ENCODE results near the gene THSD7A.
A peak's percentile ranks its signal among the peaks of the same experiment; 100 is the strongest.

Gene THSD7A

GRCh38 chr7:11737723-11738122 lies 94.3 kb downstream of the THSD7A start:
- H3K23ac ChIP-seq (ENCODE audit: low read length), result no peak overlapping the region
- H2BK120ac ChIP-seq (ENCODE audit: insufficient read depth, low read length, poor library complexity), result no peak overlapping the region
- H3K36me3 ChIP-seq (ENCODE audit: control insufficient read depth in 1 of 2, insufficient read depth in 2 of 2, low read length in 2 of 2), result no peaks in the 10 kb centered on the region
- H2BK5ac ChIP-seq (ENCODE audit: low read depth, low read length, poor library complexity), result no peak overlapping the region
- H3K4ac ChIP-seq (ENCODE audit: low read depth, low read length), result no peak overlapping the region
- H3K18ac ChIP-seq (ENCODE audit: low read length), result no peak overlapping the region
- H3K4me3 ChIP-seq (ENCODE audit: low read depth, low read length), result no peak overlapping the region
- H3K4me2 ChIP-seq (ENCODE audit: low read length), result no peak overlapping the region
- H2BK12ac ChIP-seq (ENCODE audit: low read length), result no peak overlapping the region
- H3K79me1 ChIP-seq (ENCODE audit: low read length), result no peaks in the 10 kb centered on the region
- H3K9ac ChIP-seq (ENCODE audit: low read length), result no peak overlapping the region
- H3K9me3 ChIP-seq (ENCODE audit: insufficient read depth, low read depth, low read length), result no peaks in the 10 kb centered on the region
- H2AK5ac ChIP-seq (ENCODE audit: low read length), result no peak overlapping the region
- H3K27me3 ChIP-seq (ENCODE audit: insufficient read depth, low read length), result no peaks in the 10 kb centered on the region
- H2AFZ ChIP-seq (ENCODE audit: insufficient read depth, low read length, poor library complexity), result no peak overlapping the region
- DNase-seq, result no peak
- H4K91ac ChIP-seq (ENCODE audit: low read depth, low read length), result no peak overlapping the region
- no peaks in the 10 kb centered on the region for H3K4me1 ChIP-seq (ENCODE audit: control insufficient read depth in 1 of 2, insufficient read depth in 2 of 2, low read length in 2 of 2)
- H3K79me2 ChIP-seq (ENCODE audit: control insufficient read depth, insufficient read depth, low read length, poor library complexity), result no peaks in the 10 kb centered on the region
- no peak overlapping the region for H3K27ac ChIP-seq (ENCODE audit: low read depth, low read length)
- no peak overlapping the region for H3K14ac ChIP-seq (ENCODE audit: low read length)
- H4K12ac ChIP-seq (ENCODE audit: low read depth, low read length), result no peak overlapping the region
- H4K8ac ChIP-seq (ENCODE audit: low read depth, low read length), result no peak overlapping the region

- no peaks in the 10 kb centered on the region for H3K79me1 ChIP-seq (ENCODE audit: low read length)
- H3K4me3 ChIP-seq (ENCODE audit: low read depth, low read length), result no peak overlapping the region
- no CpG with 5 or more reads among the region's 4 CpGs for WGBS (ENCODE audit: extremely low coverage, insufficient coverage, insufficient read length)
- no peak overlapping the region for H2BK12ac ChIP-seq (ENCODE audit: low read length)
- DNase-seq, result no peak
- no peak overlapping the region for H3K23ac ChIP-seq (ENCODE audit: low read length)
- H4K8ac ChIP-seq (ENCODE audit: low read depth, low read length), result no peak overlapping the region
- H3K14ac ChIP-seq (ENCODE audit: low read length), result no peak overlapping the region
- no peak overlapping the region for H2AFZ ChIP-seq (ENCODE audit: insufficient read depth, low read length, poor library complexity)
- no peak overlapping the region for H2BK120ac ChIP-seq (ENCODE audit: insufficient read depth, low read length, poor library complexity)
- H2BK5ac ChIP-seq (ENCODE audit: low read depth, low read length, poor library complexity), result no peak overlapping the region
- no peaks in the 10 kb centered on the region for H3K4me1 ChIP-seq (ENCODE audit: control insufficient read depth in 1 of 2, insufficient read depth in 2 of 2, low read length in 2 of 2)
- no peak overlapping the region for H3K4ac ChIP-seq (ENCODE audit: low read depth, low read length)
- H4K91ac ChIP-seq (ENCODE audit: low read depth, low read length), result no peak overlapping the region
- no peaks in the 10 kb centered on the region for H3K27me3 ChIP-seq (ENCODE audit: insufficient read depth, low read length)
- no peak overlapping the region for H4K12ac ChIP-seq (ENCODE audit: low read depth, low read length)
- H2AK5ac ChIP-seq (ENCODE audit: low read length), result no peak overlapping the region
- no peaks in the 10 kb centered on the region for H3K36me3 ChIP-seq (ENCODE audit: control insufficient read depth in 1 of 2, insufficient read depth in 2 of 2, low read length in 2 of 2)
- no peak overlapping the region for H3K27ac ChIP-seq (ENCODE audit: low read depth, low read length)
- H3K9me3 ChIP-seq (ENCODE audit: insufficient read depth, low read depth, low read length), result no peaks in the 10 kb centered on the region
- H3K9ac ChIP-seq (ENCODE audit: low read length), result no peak overlapping the region
- H3K4me2 ChIP-seq (ENCODE audit: low read length), result no peak overlapping the region
- H3K79me2 ChIP-seq (ENCODE audit: control insufficient read depth, insufficient read depth, low read length, poor library complexity), result no peaks in the 10 kb centered on the region
- H3K18ac ChIP-seq (ENCODE audit: low read length), result no peak overlapping the region
Measured at GRCh38 chr7:11732207-11732606, 99.8 kb downstream of the THSD7A start.

- no peak overlapping the region for H3K18ac ChIP-seq (ENCODE audit: low read length)
- H3K4me1 ChIP-seq (ENCODE audit: control insufficient read depth in 1 of 2, insufficient read depth in 2 of 2, low read length in 2 of 2), result no peaks in the 10 kb centered on the region
- H3K23ac ChIP-seq (ENCODE audit: low read length), result no peak overlapping the region
- no peak overlapping the region for H2BK120ac ChIP-seq (ENCODE audit: insufficient read depth, low read length, poor library complexity)
- no peak overlapping the region for H2AK5ac ChIP-seq (ENCODE audit: low read length)
- no peak overlapping the region for H2BK12ac ChIP-seq (ENCODE audit: low read length)
- H3K4ac ChIP-seq (ENCODE audit: low read depth, low read length), result no peak overlapping the region
- no peaks in the 10 kb centered on the region for H3K27me3 ChIP-seq (ENCODE audit: insufficient read depth, low read length)
- no peaks in the 10 kb centered on the region for H3K79me2 ChIP-seq (ENCODE audit: control insufficient read depth, insufficient read depth, low read length, poor library complexity)
- H3K4me2 ChIP-seq (ENCODE audit: low read length), result no peak overlapping the region
- H2BK5ac ChIP-seq (ENCODE audit: low read depth, low read length, poor library complexity), result no peak overlapping the region
- H4K91ac ChIP-seq (ENCODE audit: low read depth, low read length), result no peak overlapping the region
- H3K36me3 ChIP-seq (ENCODE audit: control insufficient read depth in 1 of 2, insufficient read depth in 2 of 2, low read length in 2 of 2), result no peaks in the 10 kb centered on the region
- no peak overlapping the region for H2AFZ ChIP-seq (ENCODE audit: insufficient read depth, low read length, poor library complexity)
- no peak overlapping the region for H3K27ac ChIP-seq (ENCODE audit: low read depth, low read length)
- no peak overlapping the region for H4K12ac ChIP-seq (ENCODE audit: low read depth, low read length)
- H3K79me1 ChIP-seq (ENCODE audit: low read length), result no peaks in the 10 kb centered on the region
- DNase-seq, result no peak
- no peak overlapping the region for H3K9ac ChIP-seq (ENCODE audit: low read length)
- H3K4me3 ChIP-seq (ENCODE audit: low read depth, low read length), result no peak overlapping the region
- WGBS (ENCODE audit: extremely low coverage, insufficient coverage, insufficient read length), result no CpG with 5 or more reads among the region's 1 CpG
- H3K14ac ChIP-seq (ENCODE audit: low read length), result no peak overlapping the region
- no peak overlapping the region for H4K8ac ChIP-seq (ENCODE audit: low read depth, low read length)
- H3K9me3 ChIP-seq (ENCODE audit: insufficient read depth, low read depth, low read length), result no peaks in the 10 kb centered on the region
Measured at GRCh38 chr7:11730725-11731124, 101.3 kb downstream of the THSD7A start.

GRCh38 chr7:11727864-11728263 lies 104.1 kb downstream of the THSD7A start:
- no peak overlapping the region for H3K4me3 ChIP-seq (ENCODE audit: low read depth, low read length)
- H2BK12ac ChIP-seq (ENCODE audit: low read length), result no peak overlapping the region
- no peak overlapping the region for H3K14ac ChIP-seq (ENCODE audit: low read length)
- H2AFZ ChIP-seq (ENCODE audit: insufficient read depth, low read length, poor library complexity), result no peak overlapping the region
- H3K79me2 ChIP-seq (ENCODE audit: control insufficient read depth, insufficient read depth, low read length, poor library complexity), result no peaks in the 10 kb centered on the region
- H3K27ac ChIP-seq (ENCODE audit: low read depth, low read length), result no peak overlapping the region
- no peak overlapping the region for H3K9ac ChIP-seq (ENCODE audit: low read length)
- no peak overlapping the region for H3K4me2 ChIP-seq (ENCODE audit: low read length)
- WGBS (ENCODE audit: extremely low coverage, insufficient coverage, insufficient read length), result no CpG with 5 or more reads among the region's 1 CpG
- H3K9me3 ChIP-seq (ENCODE audit: insufficient read depth, low read depth, low read length), result no peaks in the 10 kb centered on the region
- no peak overlapping the region for H3K4ac ChIP-seq (ENCODE audit: low read depth, low read length)
- no peaks in the 10 kb centered on the region for H3K4me1 ChIP-seq (ENCODE audit: control insufficient read depth in 1 of 2, insufficient read depth in 2 of 2, low read length in 2 of 2)
- H3K23ac ChIP-seq (ENCODE audit: low read length), result no peak overlapping the region
- H3K27me3 ChIP-seq (ENCODE audit: insufficient read depth, low read length), result no peaks in the 10 kb centered on the region
- H3K36me3 ChIP-seq (ENCODE audit: control insufficient read depth in 1 of 2, insufficient read depth in 2 of 2, low read length in 2 of 2), result no peaks in the 10 kb centered on the region
- no peak overlapping the region for H2AK5ac ChIP-seq (ENCODE audit: low read length)
- H3K18ac ChIP-seq (ENCODE audit: low read length), result no peak overlapping the region
- no peak overlapping the region for H4K12ac ChIP-seq (ENCODE audit: low read depth, low read length)
- no peak overlapping the region for H4K91ac ChIP-seq (ENCODE audit: low read depth, low read length)
- DNase-seq, result peak in 1 of 2 donors; percentile 44
- no peak overlapping the region for H2BK5ac ChIP-seq (ENCODE audit: low read depth, low read length, poor library complexity)
- H3K79me1 ChIP-seq (ENCODE audit: low read length), result no peaks in the 10 kb centered on the region
- H4K8ac ChIP-seq (ENCODE audit: low read depth, low read length), result no peak overlapping the region
- H2BK120ac ChIP-seq (ENCODE audit: insufficient read depth, low read length, poor library complexity), result no peak overlapping the region

- no peak overlapping the region for H3K14ac ChIP-seq (ENCODE audit: low read length)
Measured at GRCh38 chr7:11726794-11727155, 105.2 kb downstream of the THSD7A start.

More at GRCh38 chr7:11726794-11727155, 105.2 kb downstream of the THSD7A start:
- H2BK5ac ChIP-seq (ENCODE audit: low read depth, low read length, poor library complexity), result no peak overlapping the region
- H4K8ac ChIP-seq (ENCODE audit: low read depth, low read length), result no peak overlapping the region
- H2BK120ac ChIP-seq (ENCODE audit: insufficient read depth, low read length, poor library complexity), result no peak overlapping the region
- H3K4me1 ChIP-seq (ENCODE audit: control insufficient read depth in 1 of 2, insufficient read depth in 2 of 2, low read length in 2 of 2), result no peaks in the 10 kb centered on the region
- H2AFZ ChIP-seq (ENCODE audit: insufficient read depth, low read length, poor library complexity), result no peak overlapping the region
- H3K23ac ChIP-seq (ENCODE audit: low read length), result no peak overlapping the region
- no peak overlapping the region for H2BK12ac ChIP-seq (ENCODE audit: low read length)
- no peak overlapping the region for H2AK5ac ChIP-seq (ENCODE audit: low read length)
- no peak overlapping the region for H3K4me3 ChIP-seq (ENCODE audit: low read depth, low read length)
- WGBS (ENCODE audit: extremely low coverage, insufficient coverage, insufficient read length), result no CpG with 5 or more reads among the region's 6 CpGs
- no peaks in the 10 kb centered on the region for H3K79me1 ChIP-seq (ENCODE audit: low read length)
- peak in 1 of 2 donors; percentile 6 for DNase-seq
- H3K79me2 ChIP-seq (ENCODE audit: control insufficient read depth, insufficient read depth, low read length, poor library complexity), result no peaks in the 10 kb centered on the region
- no peaks in the 10 kb centered on the region for H3K9me3 ChIP-seq (ENCODE audit: insufficient read depth, low read depth, low read length)
- H3K27ac ChIP-seq (ENCODE audit: low read depth, low read length), result no peak overlapping the region
- H3K18ac ChIP-seq (ENCODE audit: low read length), result no peak overlapping the region
- H3K27me3 ChIP-seq (ENCODE audit: insufficient read depth, low read length), result no peaks in the 10 kb centered on the region
- no peak overlapping the region for H3K4me2 ChIP-seq (ENCODE audit: low read length)
- no peak overlapping the region for H4K12ac ChIP-seq (ENCODE audit: low read depth, low read length)
- H4K91ac ChIP-seq (ENCODE audit: low read depth, low read length), result no peak overlapping the region
- no peak overlapping the region for H3K4ac ChIP-seq (ENCODE audit: low read depth, low read length)
- H3K36me3 ChIP-seq (ENCODE audit: control insufficient read depth in 1 of 2, insufficient read depth in 2 of 2, low read length in 2 of 2), result no peaks in the 10 kb centered on the region
- H3K9ac ChIP-seq (ENCODE audit: low read length), result no peak overlapping the region

Data from trophoblast cell (in vitro differentiated cells and primary cell).